ENCODE measurements around the gene FOXE3.

The FOXE3 gene

GRCh38 chr1:47412437-47412836 is 3.6 kb upstream of the FOXE3 start:
- DNase-seq (ENCODE audit: low read depth): no peak
- TF ChIP-seq CTCF (IDR thresholded peaks at IDR 0.05; ENCODE audit: insufficient read depth, low read depth, low read length, missing control alignments): no peak
- H3K4me3 ChIP-seq (ENCODE audit: low read length): no peak overlapping the region

- TF ChIP-seq CTCF (IDR thresholded peaks at IDR 0.05; ENCODE audit: insufficient read depth, low read depth, low read length, missing control alignments): no peak
- H3K4me3 ChIP-seq (ENCODE audit: low read length): no peak overlapping the region
- DNase-seq (ENCODE audit: low read depth): no peak
Measured at GRCh38 chr1:47416319-47417169, 459 bp downstream of the FOXE3 start.

GRCh38 chr1:47417170-47418044 is 1.3 kb downstream of the FOXE3 start:
- no peak for DNase-seq (ENCODE audit: low read depth)
- no peak for TF ChIP-seq CTCF (IDR thresholded peaks at IDR 0.05; ENCODE audit: insufficient read depth, low read depth, low read length, missing control alignments)
- H3K4me3 ChIP-seq (ENCODE audit: low read length): no peak overlapping the region

- TF ChIP-seq CTCF (IDR thresholded peaks at IDR 0.05; ENCODE audit: insufficient read depth, low read depth, low read length, missing control alignments): no peak
- no peak overlapping the region for H3K4me3 ChIP-seq (ENCODE audit: low read length)
- DNase-seq (ENCODE audit: low read depth): no peak
Measured at GRCh38 chr1:47418122-47418521, 2.0 kb downstream of the FOXE3 start.

GRCh38 chr1:47418681-47419325 is 2.7 kb downstream of the FOXE3 start:
- no peak for TF ChIP-seq CTCF (IDR thresholded peaks at IDR 0.05; ENCODE audit: insufficient read depth, low read depth, low read length, missing control alignments)
- no peak overlapping the region for H3K4me3 ChIP-seq (ENCODE audit: low read length)
- DNase-seq (ENCODE audit: low read depth): no peak

- no peak overlapping the region for H3K4me3 ChIP-seq (ENCODE audit: low read length)
- no peak for DNase-seq (ENCODE audit: low read depth)
- no peak for TF ChIP-seq CTCF (IDR thresholded peaks at IDR 0.05; ENCODE audit: insufficient read depth, low read depth, low read length, missing control alignments)
Measured at GRCh38 chr1:47420547-47420946, 4.5 kb downstream of the FOXE3 start.

All from epithelial cell of esophagus (primary cell).